Islet of Langerhans (tissue), 1 donor: ENCODE results near the gene ZNF799.
"Not testable (repeated sequence)": the region's sequence is repeated elsewhere in the genome, so short reads cannot be mapped to it uniquely, and the experiment has no call there.

Experiments used
- FAIRE-seq: peaks from one replicate; lab custom pipeline; 2011; peaks lifted over from hg19 to GRCh38; lab: Jason Lieb, UNC

Gene ZNF799

DNA sequence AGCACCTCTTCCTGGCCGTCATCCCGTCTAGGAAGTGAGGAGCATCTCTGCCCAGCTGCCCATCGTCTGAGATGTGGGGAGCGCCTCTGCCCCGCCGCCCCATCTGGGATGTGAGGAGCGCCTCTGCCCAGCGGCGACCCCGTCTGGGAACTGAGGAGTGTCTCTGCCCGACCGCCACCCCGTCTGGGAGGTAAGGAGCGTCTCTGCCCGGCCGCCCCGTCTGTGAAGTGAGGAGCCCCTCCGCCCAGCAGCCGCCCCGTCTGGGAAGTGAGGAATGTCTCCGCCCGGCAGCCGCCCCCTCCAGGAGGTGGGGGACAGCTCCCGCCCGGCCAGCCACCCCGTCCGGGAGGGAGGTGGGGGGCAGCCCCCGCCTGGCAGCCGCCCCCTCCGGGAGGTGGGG, 38.8 kb downstream of the ZNF799 start:
- not testable (repeated sequence) for FAIRE-seq

DNA sequence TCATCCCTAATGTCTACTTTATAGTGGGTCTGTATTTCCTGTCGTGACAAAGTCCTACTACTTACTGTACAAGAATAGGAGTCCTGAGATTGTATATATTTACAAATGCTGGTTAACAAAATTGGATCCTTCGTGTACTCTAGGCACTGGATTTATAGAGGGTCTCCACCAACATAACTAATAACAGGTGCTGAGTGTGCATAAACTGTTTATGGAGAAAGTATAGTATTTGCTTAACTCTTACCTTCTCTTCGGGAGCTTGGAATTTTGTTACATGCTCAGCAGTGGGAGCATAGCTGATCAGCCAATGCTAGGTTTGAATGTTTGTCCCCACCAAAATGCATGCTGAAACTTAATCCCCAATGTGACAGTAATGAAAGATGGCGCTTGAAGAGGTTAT, 47.7 kb downstream of the ZNF799 start:
- no peak for FAIRE-seq

DNA sequence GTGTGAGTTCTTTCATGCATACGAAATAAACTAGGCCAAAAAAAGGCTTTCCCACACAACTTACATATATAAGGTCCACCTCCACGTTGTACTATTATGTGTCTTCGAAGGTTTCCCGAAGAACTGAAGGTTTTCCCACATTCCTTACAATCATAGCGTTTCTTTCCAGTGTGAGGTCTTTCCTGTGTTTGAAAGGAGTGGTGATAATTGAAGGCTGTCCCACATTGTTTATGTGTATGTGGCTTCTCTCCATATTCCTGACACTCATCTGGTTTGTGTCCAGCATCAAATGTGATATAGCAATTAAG, 50.2 kb downstream of the ZNF799 start:
- FAIRE-seq: no peak

DNA sequence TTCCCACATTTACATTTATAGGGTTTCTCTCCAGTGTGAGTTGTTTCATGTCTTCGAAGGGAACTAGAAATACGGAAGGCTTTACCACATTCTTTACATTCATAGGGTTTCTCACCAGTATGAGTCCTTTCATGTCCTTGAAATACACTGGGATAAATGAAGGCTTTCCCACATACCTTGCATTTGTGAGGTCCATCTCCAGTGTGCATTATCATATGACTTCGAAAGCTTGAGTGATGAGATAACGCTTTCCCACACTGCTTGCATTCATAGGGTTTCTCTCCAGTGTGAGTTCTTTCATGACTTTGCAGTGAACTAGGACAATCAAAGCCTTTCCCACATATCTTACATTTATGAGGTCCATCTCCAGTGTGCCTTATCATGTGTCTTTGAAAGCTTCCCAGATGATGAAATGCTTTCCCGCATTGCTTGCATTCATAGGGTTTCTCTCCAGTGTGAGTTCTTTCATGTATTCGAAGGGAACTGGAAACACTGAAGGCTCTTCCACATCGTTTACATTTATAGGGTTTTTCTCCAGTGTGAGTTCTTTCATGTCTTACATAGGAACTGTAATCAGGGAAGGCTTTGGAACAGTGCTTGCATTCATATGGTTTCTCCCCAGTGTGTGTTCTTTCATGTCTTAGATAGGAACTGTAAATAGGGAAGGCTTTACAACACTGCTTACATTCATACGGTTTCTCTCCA, 50.7 kb downstream of the ZNF799 start:
- FAIRE-seq: no peak

DNA sequence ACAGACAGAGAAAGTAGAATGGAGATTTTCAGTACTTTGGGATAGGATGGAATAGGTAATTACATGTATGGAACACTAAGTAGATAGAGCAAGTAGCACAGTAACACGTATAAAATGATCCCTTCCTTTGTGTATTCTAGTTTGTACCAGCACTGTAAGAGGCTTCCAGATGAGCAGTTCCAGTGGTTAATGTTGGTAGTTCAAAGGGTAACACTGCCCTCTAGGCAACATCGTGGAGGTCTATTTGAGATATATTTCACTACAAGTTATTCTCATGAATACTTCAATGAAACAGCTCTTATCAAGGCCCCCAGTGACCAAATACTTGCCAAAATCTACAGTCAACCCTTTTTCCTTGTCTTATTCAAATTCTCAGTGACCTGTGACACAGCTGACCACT, 54.2 kb downstream of the ZNF799 start:
- no peak for FAIRE-seq

DNA sequence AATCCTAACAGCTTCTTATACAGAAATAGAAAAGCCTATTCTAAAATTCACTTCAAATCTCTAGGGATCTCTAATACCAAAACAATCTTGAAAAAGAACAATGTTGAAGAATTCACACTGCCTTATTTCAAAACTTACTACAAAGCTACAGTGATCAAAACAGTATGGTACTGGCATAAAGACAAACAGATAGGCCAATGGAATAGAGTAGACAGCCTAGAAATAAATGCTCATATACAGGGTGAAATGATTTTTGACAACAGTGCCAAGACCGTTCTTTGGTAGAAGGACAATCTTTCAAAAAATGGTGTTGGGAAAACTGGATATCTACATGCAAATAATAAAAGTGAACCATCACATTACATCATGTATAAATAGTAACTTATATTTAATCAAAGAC, 55.9 kb downstream of the ZNF799 start:
- no peak for FAIRE-seq
